GM04504 (cell line): ENCODE results near the gene AKIRIN1.
"Not testable (repeated sequence)": the region's sequence is repeated elsewhere in the genome, so short reads cannot be mapped to it uniquely, and the experiment has no call there.

Source experiments
- DNase-seq: peaks from one replicate; pipeline ENCODE4 v3.0.0-alpha.2; 2012; ENCODE audit warnings: low read depth

The AKIRIN1 gene

GRCh38 chr1:39046613-39047210 is 55.6 kb downstream of the AKIRIN1 start:
- no peak for DNase-seq

- peak; percentile 46 for DNase-seq
Measured at GRCh38 chr1:39047374-39048229, 56.5 kb downstream of the AKIRIN1 start.

GRCh38 chr1:39048745-39049370 is 57.8 kb downstream of the AKIRIN1 start:
- DNase-seq: no peak

GRCh38 chr1:39050001-39050400 is 58.9 kb downstream of the AKIRIN1 start:
- no peak for DNase-seq

GRCh38 chr1:39051193-39051850 is 60.2 kb downstream of the AKIRIN1 start:
- not testable (repeated sequence) for DNase-seq

- no peak for DNase-seq
Measured at GRCh38 chr1:39051956-39052355, 60.9 kb downstream of the AKIRIN1 start.

- not testable (repeated sequence) for DNase-seq
Measured at GRCh38 chr1:39055213-39055710, 64.2 kb downstream of the AKIRIN1 start.
